HG02763 (cell line): Measurements from ENCODE around the gene MRPL58.
"Not testable (repeated sequence)": the region's sequence is repeated elsewhere in the genome, so short reads cannot be mapped to it uniquely, and the experiment has no call there.

Source experiments
- ATAC-seq: cut with Tn5 transposase; IDR thresholded peaks from one replicate; pipeline ENCODE4 v1.9.1; 2021; ENCODE audit warnings: mild to moderate bottlenecking, moderate library complexity; ENCODE audit not compliant: unreplicated experiment

Gene MRPL58

DNA sequence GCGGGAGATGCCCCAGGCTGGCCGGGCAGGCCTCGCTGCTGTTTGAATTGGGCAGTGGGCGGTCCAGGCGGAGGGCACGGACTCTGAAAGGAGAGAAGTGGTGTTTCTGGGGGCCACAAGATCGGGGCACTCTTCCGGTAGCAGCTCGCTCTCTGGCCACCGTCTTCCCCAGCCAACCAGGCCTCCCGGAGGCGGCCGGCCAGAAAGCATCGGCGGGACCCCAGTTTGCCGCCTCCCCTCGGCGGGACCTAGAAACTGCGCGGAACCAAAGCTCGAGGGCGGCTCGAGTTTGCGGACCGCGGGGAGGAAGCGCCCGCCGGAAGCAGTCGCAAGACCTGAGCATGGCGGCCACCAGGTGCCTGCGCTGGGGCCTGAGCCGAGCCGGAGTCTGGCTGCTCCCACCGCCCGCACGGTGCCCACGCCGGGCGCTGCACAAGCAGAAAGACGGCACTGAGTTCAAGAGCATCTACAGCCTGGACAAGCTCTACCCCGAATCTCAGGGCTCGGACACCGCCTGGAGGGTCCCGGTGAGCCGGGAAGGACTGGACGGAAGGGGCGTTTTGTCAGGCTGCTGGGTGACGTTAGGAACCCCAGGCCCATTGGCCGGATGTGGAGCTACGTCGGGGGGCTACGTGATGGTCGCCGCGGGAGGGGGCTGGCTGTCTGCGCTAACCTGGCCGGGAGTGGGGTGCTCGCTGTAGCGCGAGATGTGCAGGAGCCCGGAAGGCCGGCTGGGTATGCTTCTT lies at the start of gene MRPL58:
MRPL58 (plus strand) TSS at position 325 of the 746 bp plus-strand sequence; CDS start at position 342, 17 bp downstream.
- peak; percentile 86 for ATAC-seq

DNA sequence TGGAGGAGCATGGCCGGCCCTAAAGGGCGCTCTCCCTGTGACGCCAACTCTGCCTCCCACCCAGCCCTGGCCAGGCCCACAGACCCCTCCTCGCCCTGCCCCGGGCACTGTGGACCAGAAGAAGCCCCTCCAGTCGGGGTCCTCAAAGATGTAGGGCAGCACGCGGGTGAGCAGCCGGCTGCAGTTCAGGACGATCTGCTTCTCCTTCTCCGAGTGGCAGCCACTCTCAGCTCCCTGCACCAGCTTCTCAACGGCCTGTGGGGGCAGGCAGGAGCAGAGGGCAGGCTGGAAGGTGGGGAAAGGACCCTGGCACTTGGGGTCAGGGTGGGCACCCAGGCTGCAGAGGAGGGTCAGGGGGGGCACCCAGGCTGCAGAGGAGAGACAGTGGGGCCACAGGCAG lies 48.8 kb upstream of the MRPL58 start:
- ATAC-seq, result no peak

DNA sequence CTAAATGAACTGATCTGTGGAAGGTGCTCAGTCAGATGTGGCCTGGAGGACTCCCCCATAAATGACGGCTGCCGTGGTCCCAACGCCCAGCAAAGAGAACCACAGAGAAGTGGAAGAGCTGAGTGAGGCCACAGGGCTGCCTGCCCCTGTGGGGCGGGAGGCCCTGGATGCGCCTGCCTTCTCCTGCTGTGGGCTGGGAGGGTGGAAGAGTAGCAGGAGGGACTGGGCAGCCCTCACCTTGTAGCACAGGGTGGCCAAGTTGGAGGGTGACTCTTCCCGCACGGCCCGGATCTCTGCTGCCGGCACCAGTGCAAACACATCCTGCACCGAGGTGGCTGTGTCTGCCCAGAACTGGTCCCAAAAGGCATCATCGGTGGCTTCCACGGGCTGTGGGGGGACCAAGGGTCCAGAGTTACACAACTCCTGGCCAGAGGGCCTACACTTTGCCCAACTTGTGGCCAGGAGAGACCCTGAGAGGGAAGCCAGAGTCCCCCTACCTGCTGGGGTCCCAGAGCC lies 48.2 kb upstream of the MRPL58 start:
- ATAC-seq, result no peak

- no peak for ATAC-seq
Measured at GRCh38 chr17:74964988-74965622, 47.4 kb upstream of the MRPL58 start.

- ATAC-seq, result no peak
Measured at GRCh38 chr17:74968361-74968780, 44.1 kb upstream of the MRPL58 start.

GRCh38 chr17:74969501-74969900 lies 43.0 kb upstream of the MRPL58 start:
- ATAC-seq, result not testable (repeated sequence)

DNA sequence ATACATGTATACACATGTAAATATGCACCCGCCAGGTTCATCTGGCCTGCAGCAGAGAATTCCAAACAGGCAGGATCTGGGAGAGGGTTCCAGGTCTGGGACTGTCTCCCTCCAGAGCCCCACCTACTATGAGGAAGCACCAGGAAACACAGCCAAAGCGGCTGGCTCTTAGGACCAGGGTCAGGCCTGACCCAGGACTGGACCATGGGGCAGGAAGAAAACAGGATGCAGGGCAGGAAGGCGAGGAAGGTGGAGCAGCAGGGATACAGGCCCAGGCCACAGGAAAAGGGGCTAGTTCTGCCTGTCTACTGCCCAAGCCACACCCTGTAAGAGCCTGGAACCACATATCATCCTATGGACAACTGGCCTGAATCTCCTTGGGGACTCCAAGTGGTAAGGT lies 42.1 kb upstream of the MRPL58 start:
- no peak for ATAC-seq

DNA sequence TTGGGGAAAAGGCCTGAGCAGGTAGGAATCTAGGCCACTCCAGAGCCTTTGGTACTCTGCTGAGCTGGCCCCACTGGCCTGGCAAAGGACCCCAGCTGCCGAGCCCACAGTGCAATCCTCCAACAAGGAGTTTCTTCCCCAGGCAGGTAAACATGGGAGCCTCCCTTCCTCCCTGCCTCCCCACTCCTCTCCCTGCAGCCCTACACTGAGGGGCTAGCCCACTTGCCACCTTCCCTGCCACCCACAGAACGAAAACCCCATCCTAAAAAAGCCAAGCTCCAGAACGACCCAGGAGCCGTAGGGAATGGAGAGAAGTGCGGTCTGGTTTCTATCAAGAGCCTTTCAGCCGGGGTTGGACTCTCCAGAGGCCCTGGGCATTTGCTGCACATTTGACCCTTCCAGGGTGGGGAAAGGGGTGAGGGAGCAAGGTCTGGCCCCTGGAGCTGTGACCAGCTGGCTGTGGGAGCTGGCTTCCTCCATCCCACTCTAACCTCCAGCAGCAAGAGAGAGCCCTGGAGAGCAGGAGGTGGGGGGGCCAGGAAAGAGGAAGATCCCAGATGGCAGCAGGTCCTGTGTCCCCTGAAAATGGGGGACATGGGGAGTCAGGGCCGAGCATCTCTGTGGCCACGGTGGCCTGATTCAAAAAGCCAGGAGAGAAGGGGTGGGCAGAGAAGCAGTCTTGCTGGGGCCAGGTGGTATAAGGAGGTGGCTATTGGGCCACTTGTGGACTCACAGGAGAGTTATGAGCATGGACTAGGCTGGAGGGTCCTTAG lies 41.2 kb upstream of the MRPL58 start:
- ATAC-seq, result no peak

GRCh38 chr17:74971842-74972106 lies 40.7 kb upstream of the MRPL58 start:
- ATAC-seq, result no peak

GRCh38 chr17:74972107-74972972 lies 40.1 kb upstream of the MRPL58 start, which contains the start of gene HID1:
Gene HID1 (minus strand): TSS chr17:74972759. CDS start chr17:74972656, 103 bp downstream.
- ATAC-seq, result no peak

GRCh38 chr17:74972973-74973328 lies 39.5 kb upstream of the MRPL58 start:
- no peak for ATAC-seq

GRCh38 chr17:74975943-74976342 lies 36.5 kb upstream of the MRPL58 start:
- no peak for ATAC-seq

DNA sequence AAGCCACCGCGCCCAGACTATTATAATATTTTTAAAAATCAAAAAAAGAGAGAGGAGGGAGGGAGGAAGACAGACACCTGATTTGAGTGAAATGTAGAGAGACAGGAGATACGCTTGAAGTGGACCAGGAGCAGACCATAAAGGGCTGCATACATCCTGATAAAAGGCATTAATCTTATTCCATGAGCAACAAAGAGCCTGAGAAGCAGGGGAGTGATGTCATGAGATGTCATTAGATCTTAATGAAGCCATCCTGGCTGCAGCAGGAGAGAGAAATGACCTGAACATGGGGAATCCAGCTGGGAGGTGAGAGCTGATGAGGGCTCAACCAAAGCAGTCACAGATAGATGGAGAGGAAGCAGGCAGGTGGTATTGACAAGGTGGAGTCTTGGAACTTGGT lies 34.7 kb upstream of the MRPL58 start:
- ATAC-seq, result no peak

- no peak for ATAC-seq
Measured at GRCh38 chr17:74978240-74978639, 34.2 kb upstream of the MRPL58 start.

DNA sequence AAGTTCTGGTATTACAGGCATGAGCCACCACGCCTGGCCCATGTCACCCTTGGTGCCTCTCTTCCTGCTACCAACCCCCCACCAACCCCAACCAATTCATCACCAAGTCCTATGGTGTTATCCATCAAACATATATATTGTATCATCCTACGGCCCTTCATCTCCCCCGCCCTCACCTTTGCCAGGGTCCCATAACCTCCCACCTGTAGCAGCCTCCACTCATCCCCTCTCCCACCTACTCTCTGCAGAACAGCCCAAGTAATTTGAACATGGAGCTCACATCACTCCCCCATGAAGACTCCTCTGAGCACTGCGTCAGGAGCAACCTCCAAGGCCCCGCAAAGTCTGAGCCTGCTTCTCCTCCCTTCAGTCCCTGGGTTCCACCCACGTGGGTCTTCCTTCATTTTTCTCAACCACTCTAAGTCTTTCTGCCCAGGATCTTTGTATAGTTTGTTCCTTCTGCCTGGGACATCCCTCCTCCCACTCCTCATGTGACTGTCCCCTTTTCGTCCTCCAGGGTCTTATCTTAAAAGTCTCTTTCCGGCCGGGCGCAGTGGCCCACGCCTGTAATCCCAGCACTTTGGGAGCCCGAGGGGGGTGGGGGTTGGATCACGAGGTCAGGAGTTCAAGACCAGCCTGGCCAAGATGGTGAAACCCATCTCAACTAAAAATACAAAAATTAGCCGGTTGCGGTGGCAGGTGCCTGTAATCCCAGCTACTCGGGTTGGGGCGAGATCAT lies 32.9 kb upstream of the MRPL58 start:
- no peak for ATAC-seq

GRCh38 chr17:74981318-74981978 lies 31.0 kb upstream of the MRPL58 start:
- ATAC-seq, result no peak

- no peak for ATAC-seq
Measured at GRCh38 chr17:74981979-74982662, 30.3 kb upstream of the MRPL58 start.

- ATAC-seq, result not testable (repeated sequence)
Measured at GRCh38 chr17:74982663-74983313, 29.7 kb upstream of the MRPL58 start.

- no peak for ATAC-seq
Measured at GRCh38 chr17:74986206-74986576, 26.3 kb upstream of the MRPL58 start.
